Epithelial cell of esophagus (primary cell): ENCODE data around the gene CDKN2A.
"Not testable (repeated sequence)": the region's sequence is repeated elsewhere in the genome, so short reads cannot be mapped to it uniquely, and the experiment has no call there.

Experiments
- DNase-seq: peaks from one replicate; pipeline ENCODE4 v3.0.0; 2010; ENCODE audit warnings: low read depth
- H3K4me3 ChIP-seq: 2 replicates; pipeline ENCODE4 v1.5.1; 2011; ENCODE audit warnings: mild to moderate bottlenecking, low read length, control low read depth
- TF ChIP-seq, protein P1 (sequence below): IDR thresholded peaks from 2 replicates; pipeline ENCODE4 v1.5.1; 2011; ENCODE audit warnings: low read depth, mild to moderate bottlenecking, low read length, control low read depth, inconsistent platforms; ENCODE audit not compliant: insufficient read depth; ENCODE audit errors: missing control alignments

The CDKN2A gene

DNA sequence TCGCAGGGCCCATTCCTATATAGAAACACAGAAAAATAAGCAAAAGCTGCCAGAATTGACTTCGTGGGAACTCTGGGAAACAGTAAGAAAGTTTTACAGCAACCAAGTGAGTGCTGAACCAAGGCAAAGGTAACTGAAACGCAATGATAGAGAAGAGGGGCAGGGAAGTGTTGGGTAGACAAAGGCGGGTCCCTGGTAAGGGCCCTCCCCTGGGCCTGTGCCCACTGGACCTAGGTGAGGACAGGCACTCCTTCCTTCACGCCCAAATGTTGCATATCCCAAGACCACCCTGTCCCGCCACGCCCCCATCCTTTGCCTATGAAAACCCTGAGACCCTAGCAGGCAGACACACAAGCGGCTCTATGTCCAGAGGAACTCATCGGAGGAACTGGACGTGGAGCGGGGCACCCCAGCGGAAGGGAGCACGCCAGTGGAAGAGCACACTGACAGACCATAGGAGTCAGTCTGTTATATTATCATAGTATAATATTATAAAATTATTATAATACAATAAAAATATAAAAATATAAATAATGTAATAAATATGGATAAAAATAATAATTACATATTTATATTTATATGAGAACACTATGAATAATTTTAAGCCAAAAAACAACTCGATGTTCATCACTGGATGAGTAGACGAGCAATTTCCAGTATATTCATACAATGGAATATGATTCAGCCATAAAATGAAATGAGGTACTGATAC, 27.9 kb downstream of the CDKN2A start:
- no peak overlapping the region for H3K4me3 ChIP-seq
- TF ChIP-seq, protein P1, sequence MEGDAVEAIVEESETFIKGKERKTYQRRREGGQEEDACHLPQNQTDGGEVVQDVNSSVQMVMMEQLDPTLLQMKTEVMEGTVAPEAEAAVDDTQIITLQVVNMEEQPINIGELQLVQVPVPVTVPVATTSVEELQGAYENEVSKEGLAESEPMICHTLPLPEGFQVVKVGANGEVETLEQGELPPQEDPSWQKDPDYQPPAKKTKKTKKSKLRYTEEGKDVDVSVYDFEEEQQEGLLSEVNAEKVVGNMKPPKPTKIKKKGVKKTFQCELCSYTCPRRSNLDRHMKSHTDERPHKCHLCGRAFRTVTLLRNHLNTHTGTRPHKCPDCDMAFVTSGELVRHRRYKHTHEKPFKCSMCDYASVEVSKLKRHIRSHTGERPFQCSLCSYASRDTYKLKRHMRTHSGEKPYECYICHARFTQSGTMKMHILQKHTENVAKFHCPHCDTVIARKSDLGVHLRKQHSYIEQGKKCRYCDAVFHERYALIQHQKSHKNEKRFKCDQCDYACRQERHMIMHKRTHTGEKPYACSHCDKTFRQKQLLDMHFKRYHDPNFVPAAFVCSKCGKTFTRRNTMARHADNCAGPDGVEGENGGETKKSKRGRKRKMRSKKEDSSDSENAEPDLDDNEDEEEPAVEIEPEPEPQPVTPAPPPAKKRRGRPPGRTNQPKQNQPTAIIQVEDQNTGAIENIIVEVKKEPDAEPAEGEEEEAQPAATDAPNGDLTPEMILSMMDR, result no peak

DNA sequence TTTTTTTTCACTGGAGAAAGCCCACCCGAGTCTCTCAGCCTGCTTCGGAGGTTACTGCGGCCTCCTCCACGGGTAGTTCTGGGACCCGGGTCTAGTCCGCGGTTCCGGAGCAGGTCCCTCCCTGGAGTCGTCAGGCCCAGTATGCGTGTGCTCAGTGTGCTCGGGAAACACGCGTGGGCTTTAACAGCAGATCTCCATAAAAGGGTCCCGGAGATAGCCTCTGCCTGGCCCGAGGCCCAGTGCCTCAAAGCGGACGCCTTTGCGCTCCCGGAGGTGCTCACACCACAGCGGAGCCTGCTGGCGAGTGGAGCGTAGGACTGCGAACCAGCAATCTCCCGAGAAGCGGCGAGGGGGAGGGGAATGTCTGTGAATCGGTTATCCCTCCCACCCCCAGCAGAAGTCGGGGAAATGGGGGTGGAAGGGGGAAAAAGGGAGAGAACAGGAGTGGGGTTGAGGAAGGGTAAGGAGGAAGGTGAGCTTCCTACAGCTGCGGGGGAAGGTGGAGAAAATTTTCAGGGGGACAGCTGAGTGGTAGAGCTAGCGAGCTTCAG, 28.7 kb downstream of the CDKN2A start:
- peak; percentile 74 for DNase-seq
- TF ChIP-seq, protein P1, result peak; percentile 66
- H3K4me3 ChIP-seq, result peak overlapping the region; percentile 42

More for the DNA sequence above, 27.9 kb downstream of the CDKN2A start:
- no peak for DNase-seq

DNA sequence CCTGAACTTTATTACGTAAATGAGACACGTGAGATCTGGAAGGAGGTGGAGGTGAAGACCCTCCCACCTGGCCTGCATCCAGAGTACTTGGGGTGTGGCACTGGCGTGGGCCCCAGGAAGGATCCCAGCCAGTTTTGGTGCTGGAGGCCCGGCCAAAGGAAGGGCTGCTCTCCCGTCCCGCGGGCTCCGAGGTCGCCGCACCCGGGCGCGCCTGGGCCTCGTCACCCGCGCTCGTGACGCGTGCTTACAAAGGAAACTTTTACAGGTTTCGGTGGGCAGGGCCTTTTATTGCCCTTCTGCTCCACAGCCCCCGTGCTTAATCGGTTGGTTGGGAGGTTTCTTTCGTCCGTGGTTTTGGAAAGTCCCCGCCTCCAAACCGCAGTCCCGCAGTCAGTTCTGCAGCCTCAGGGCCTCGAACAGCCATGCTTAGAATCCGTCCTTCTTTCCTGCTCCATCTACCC, 29.2 kb downstream of the CDKN2A start:
- peak overlapping the region; percentile 42 for H3K4me3 ChIP-seq
- TF ChIP-seq, protein P1, result no peak
- DNase-seq, result peak; percentile 70

DNA sequence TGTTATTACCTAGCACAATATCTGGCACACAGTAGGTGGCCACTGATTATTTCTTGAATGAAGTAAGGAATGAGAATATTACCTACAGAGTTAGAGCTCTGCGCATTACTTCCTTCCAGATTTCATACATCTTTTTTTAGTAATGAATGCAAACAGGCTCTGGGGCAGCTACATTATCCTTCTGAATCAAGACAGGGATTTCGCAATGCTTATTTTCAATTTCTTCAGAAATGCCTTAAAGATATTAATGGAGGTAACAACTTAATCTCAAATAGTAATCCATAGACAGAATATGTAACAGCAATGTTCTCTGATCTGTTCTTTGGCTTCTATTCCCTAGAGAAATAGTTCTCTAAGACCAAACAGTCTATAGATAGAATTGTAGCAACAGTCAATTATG, 32.6 kb downstream of the CDKN2A start:
- no peak for DNase-seq
- no peak overlapping the region for H3K4me3 ChIP-seq
- TF ChIP-seq, protein P1, result no peak

DNA sequence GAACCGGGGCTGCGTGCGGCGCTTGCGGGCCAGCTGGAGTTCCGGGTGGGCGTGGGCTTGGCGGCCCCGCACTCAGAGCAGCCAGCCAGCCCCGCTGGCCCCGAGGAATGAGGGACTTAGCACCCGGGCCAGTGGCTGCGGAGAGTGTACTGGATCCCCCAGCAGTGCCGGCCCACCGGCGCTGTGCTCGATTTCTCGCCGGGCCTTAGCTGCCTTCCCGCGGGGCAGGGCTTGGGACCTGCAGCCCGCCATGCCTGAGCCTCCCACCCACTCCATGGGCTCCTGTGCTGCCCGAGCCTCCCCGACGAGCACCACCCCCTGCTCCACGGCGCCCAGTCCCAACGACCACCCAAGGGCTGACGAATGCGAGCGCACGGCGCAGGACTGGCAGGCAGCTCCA, 34.9 kb downstream of the CDKN2A start:
- H3K4me3 ChIP-seq, DNase-seq: not testable (repeated sequence)

DNA sequence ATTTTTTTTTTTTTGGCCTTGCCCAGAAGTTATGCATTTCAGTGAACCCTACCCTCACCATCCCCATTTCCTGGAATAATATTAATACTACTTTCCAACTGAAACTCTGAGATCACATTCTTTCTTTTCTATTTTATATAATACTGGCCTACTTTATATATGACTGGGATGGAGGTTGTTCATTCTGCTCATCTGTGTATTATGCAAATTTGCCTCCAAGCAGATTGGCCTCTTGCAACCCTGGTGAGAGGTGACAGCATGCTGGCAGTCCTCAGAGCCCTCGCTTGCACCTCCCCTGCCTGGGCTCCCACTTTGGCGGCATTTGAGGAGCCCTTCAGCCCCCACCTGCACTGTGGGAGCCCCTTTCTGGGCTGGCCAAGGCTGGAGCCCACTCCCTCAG, 35.4 kb downstream of the CDKN2A start:
- DNase-seq, result no peak
- TF ChIP-seq, protein P1, result no peak

DNA sequence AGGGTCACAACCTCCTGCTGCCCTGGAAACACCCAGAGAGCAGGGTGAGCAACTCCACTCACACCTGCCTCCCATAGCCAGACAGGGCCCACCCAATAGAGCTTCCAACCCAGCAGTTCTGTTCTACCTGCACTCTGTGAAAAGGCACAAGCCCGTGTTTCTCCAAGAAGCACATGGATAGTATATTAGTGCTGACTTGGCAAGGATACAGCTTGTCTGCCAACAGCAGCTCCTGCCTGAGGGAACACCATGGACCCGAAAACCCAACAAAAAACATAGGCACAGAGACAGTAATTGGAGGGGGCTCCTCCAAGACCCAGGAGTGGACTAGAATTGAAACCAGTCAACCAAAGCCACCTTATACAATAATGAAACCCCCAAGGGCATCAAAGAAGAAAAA, 48.6 kb downstream of the CDKN2A start:
- TF ChIP-seq, protein P1, result no peak
- DNase-seq, result no peak
- H3K4me3 ChIP-seq, result no peak overlapping the region

More for the DNA sequence above, 35.4 kb downstream of the CDKN2A start:
- H3K4me3 ChIP-seq, result no peak overlapping the region
